K562 (cell line): ENCODE measurements around the gene ECI2. TPM values are rescaled to one million over a fixed set of nuclear protein-coding genes. Genes with fewer than 3 reads are reported as not detected.

ENCODE experiments used
- BCOR ChIP-seq: fragments of 450-650 bp; IDR thresholded peaks from 2 replicates; pipeline ENCODE4 v1.6.1; 2016
- CGGBP1 ChIP-seq: fragments of 250-450 bp; sonication (Bioruptor Pico); IDR thresholded peaks from 2 replicates; pipeline ENCODE4 v1.9.0; 2021; ENCODE audit warnings: mild to moderate bottlenecking
- COPS2 ChIP-seq: fragments of 450-650 bp; conservative IDR thresholded peaks from 2 replicates; pipeline ENCODE4 v1.6.1; 2016; ENCODE audit warnings: mild to moderate bottlenecking, moderate library complexity
- GATAD2B ChIP-seq: fragments of 450-650 bp; IDR thresholded peaks from 2 replicates; pipeline ENCODE4 v1.6.1; 2017; ENCODE audit warnings: mild to moderate bottlenecking, borderline replicate concordance
- HIVEP1 ChIP-seq: fragments of 250-450 bp; sonication (Bioruptor Pico); IDR thresholded peaks from 2 replicates; pipeline ENCODE4 v1.4.0; 2020; ENCODE audit warnings: mild to moderate bottlenecking
- MYNN ChIP-seq, 2 experiments: sonication (generic); formaldehyde crosslinking in 1 of 2; IDR thresholded peaks; 2 replicates each; pipeline versions ENCODE4 v1.5.0 to v1.6.1; 2016 to 2020; ENCODE audit warnings: antibody characterized with exemption in 1 of 2, missing genetic modification reagents in 1 of 2
- POLR2H ChIP-seq: IDR thresholded peaks from 2 replicates; pipeline ENCODE4 v1.6.1; 2016; ENCODE audit warnings: missing genetic modification characterization, low read depth, mild to moderate bottlenecking, control low read depth, missing compliant biosample characterization, moderate library complexity
- SFPQ ChIP-seq: fragments of 200-400 bp; formaldehyde crosslinking; IDR thresholded peaks from 2 replicates; pipeline ENCODE4 v1.6.1; 2017; ENCODE audit warnings: mild to moderate bottlenecking, low read depth, low read length, moderate library complexity
- STAT6 ChIP-seq: sonication (generic); formaldehyde crosslinking; IDR thresholded peaks from 2 replicates; pipeline ENCODE4 v1.8.1; 2023; ENCODE audit warnings: mild to moderate bottlenecking, missing genetic modification reagents
- TCF15 ChIP-seq: fragments of 250-450 bp; sonication (Bioruptor Pico); IDR thresholded peaks from 2 replicates; pipeline ENCODE4 v1.8.0; 2022; ENCODE audit warnings: moderate library complexity, mild to moderate bottlenecking, inconsistent platforms
- TCF7L2 ChIP-seq: fragments of 150-350 bp; IDR thresholded peaks from 2 replicates; pipeline ENCODE4 v1.6.1; 2016; ENCODE audit warnings: low read depth, mild to moderate bottlenecking, low read length, moderate library complexity
- THAP12 ChIP-seq: fragments of 250-450 bp; sonication (Bioruptor Pico); IDR thresholded peaks from 2 replicates; pipeline ENCODE4 v1.9.0; 2021; ENCODE audit warnings: mild to moderate bottlenecking, inconsistent platforms
- ZBTB12 ChIP-seq: fragments of 250-450 bp; sonication (Bioruptor Pico); IDR thresholded peaks from 2 replicates; pipeline ENCODE4 v1.4.0; 2020
- ZBTB34 ChIP-seq: fragments of 250-450 bp; sonication (Bioruptor Pico); IDR thresholded peaks from 2 replicates; pipeline ENCODE4 v1.8.0; 2021; ENCODE audit warnings: mild to moderate bottlenecking, moderate library complexity
- ZNF41 ChIP-seq: fragments of 250-450 bp; sonication (Bioruptor Pico); conservative IDR thresholded peaks from 2 replicates; pipeline ENCODE4 v1.4.0; 2020; ENCODE audit warnings: mild to moderate bottlenecking
- ZNF449 ChIP-seq: fragments of 250-450 bp; sonication (Bioruptor Pico); IDR thresholded peaks from 2 replicates; pipeline ENCODE4 v1.8.0; 2022; ENCODE audit warnings: moderate library complexity, mild to moderate bottlenecking, inconsistent platforms
- polyA plus RNA-seq, 8 experiments: library from polyadenylated mRNA; depleted of rRNA in 4 of 8; stranded (reverse) in 5 of 8; unstranded in 3 of 8; fragments of >200 nt; fragmentation: Nextera tagmentation in 2 of 8; fragmentation: Illumina TruSeq in 1 of 8; extraction: Ambion mirVana in 2 of 8; extraction: Trizol in 1 of 8; gene quantifications; 2 replicates each; pipeline versions ENCODE4 v1.2.1 to v1.2.3, GENCODE V29; 2011 to 2014; ENCODE audit warnings: inconsistent platforms in 1 of 8, missing spikeins in 1 of 8
- total RNA-seq, 7 experiments: library from RNA; depleted of rRNA in 6 of 7; stranded (reverse); fragments of >200 nt in 6 of 7; fragmentation: Illumina TruSeq in 2 of 7; extraction: Trizol in 2 of 7; gene quantifications; 2 replicates each; pipeline versions ENCODE4 v1.2.1 to v1.2.3, GENCODE V29; 2011 to 2021; ENCODE audit warnings: low replicate concordance in 1 of 7

ECI2 gene
- total and polyA plus RNA-seq, 9 of the 15 experiments (the other 6 are each of a cell fraction or from before 2014, with no cell fraction given), result 80.7 to 377 (median 142) TPM

GRCh38 chr6:4176907-4177306 lies 41.5 kb upstream of the ECI2 start (continued):
- no peak for TF ChIP-seq THAP12 (CRISPR knock-in tag)
- TF ChIP-seq ZBTB12 (CRISPR knock-in tag), result no peak
- no peak for TF ChIP-seq HIVEP1 (CRISPR knock-in tag)
- TF ChIP-seq STAT6 (CRISPR knock-in tag), result no peak
- no peak for TF ChIP-seq TCF15 (CRISPR knock-in tag)
- no peak for TF ChIP-seq ZNF41 (CRISPR knock-in tag)
- TF ChIP-seq SFPQ, result no peak
- TF ChIP-seq ZBTB34, result no peak
- no peak for TF ChIP-seq POLR2H
- no peak for TF ChIP-seq ZNF449 (CRISPR knock-in tag)
- no peak for TF ChIP-seq COPS2
- no peak for TF ChIP-seq TCF7L2
- no peak for TF ChIP-seq CGGBP1 (CRISPR knock-in tag)
- TF ChIP-seq BCOR, result no peak
- TF ChIP-seq GATAD2B, result no peak
- no peak for TF ChIP-seq MYNN (IDR thresholded peaks at IDR 0.05)
- TF ChIP-seq MYNN (CRISPR knock-in tag; IDR thresholded peaks at IDR 0.05), result no peak
